SJSA1 (cell line): Measurements from ENCODE around the gene ACOT8. TPM values are rescaled to one million over a fixed set of nuclear protein-coding genes. Genes with fewer than 3 reads are reported as not detected.
"Not testable (repeated sequence)": the region's sequence is repeated elsewhere in the genome, so short reads cannot be mapped to it uniquely, and the experiment has no call there.

Experiments
- DNase-seq, 2 experiments: peaks; one replicate each; pipeline ENCODE4 v3.0.0-alpha.2; 2015 to 2020; ENCODE audit warnings: low spot score in 2 of 2, low read depth in 1 of 2
- H3K27ac ChIP-seq: fragments of 250-450 bp; sonication (Bioruptor Pico); 2 replicates; pipeline ENCODE4 v1.5.1; 2020; ENCODE audit warnings: mild to moderate bottlenecking, moderate library complexity
- H3K27me3 ChIP-seq: fragments of 250-450 bp; sonication (Bioruptor Pico); replicated peaks from 2 replicates; pipeline ENCODE4 v1.5.1; 2020; ENCODE audit warnings: mild to moderate bottlenecking, moderate library complexity
- H3K36me3 ChIP-seq: fragments of 250-450 bp; sonication (Bioruptor Pico); 2 replicates; pipeline ENCODE4 v1.5.1; 2020; ENCODE audit warnings: mild to moderate bottlenecking
- H3K4me1 ChIP-seq: fragments of 250-450 bp; sonication (Bioruptor Pico); replicated peaks from 2 replicates; pipeline ENCODE4 v1.6.1; 2021; ENCODE audit warnings: mild to moderate bottlenecking
- H3K4me3 ChIP-seq: fragments of 250-450 bp; sonication (Bioruptor Pico); 2 replicates; pipeline ENCODE4 v1.5.1; 2020; ENCODE audit warnings: mild to moderate bottlenecking
- H3K9me3 ChIP-seq: fragments of 250-450 bp; sonication (Bioruptor Pico); replicated peaks from 2 replicates; pipeline ENCODE4 v1.5.1; 2020; ENCODE audit warnings: mild to moderate bottlenecking
- total RNA-seq: library from RNA; depleted of rRNA; stranded (reverse); fragments of >200 nt; shearing (Covaris generic); gene quantifications from 2 replicates; pipeline ENCODE4 v1.2.3, GENCODE V29; 2014; rRNA removed

Gene ACOT8
- total RNA-seq, 1 experiment from 2014 or later = 41.8 TPM

GRCh38 chr20:45797955-45798354, 59.2 kb downstream of the ACOT8 start:
- not testable (repeated sequence) for DNase-seq, H3K4me1 ChIP-seq, H3K27me3 ChIP-seq, H3K27ac ChIP-seq, H3K9me3 ChIP-seq, H3K4me3 ChIP-seq
- peaks cover 55% of the 10 kb centered on the region for H3K36me3 ChIP-seq

- not testable (repeated sequence) for DNase-seq, H3K27ac ChIP-seq, H3K4me3 ChIP-seq, H3K9me3 ChIP-seq, H3K27me3 ChIP-seq, H3K4me1 ChIP-seq
- peaks cover 51% of the 10 kb centered on the region for H3K36me3 ChIP-seq
Measured at GRCh38 chr20:45797510-45797909, 59.7 kb downstream of the ACOT8 start.

GRCh38 chr20:45796337-45797065, 60.7 kb downstream of the ACOT8 start:
- DNase-seq = no peak
- no peak overlapping the region for H3K4me3 ChIP-seq
- H3K27ac ChIP-seq = no peak overlapping the region
- H3K4me1 ChIP-seq = peaks cover 6% of the 10 kb centered on the region
- H3K27me3 ChIP-seq = no peaks in the 10 kb centered on the region
- H3K9me3 ChIP-seq = no peaks in the 10 kb centered on the region
- H3K36me3 ChIP-seq = peaks cover 44% of the 10 kb centered on the region

- Histone ChIP-seq H3K27me3 (peaks cover 3% of the 10 kb centered on the region; the same call in 1 of the 2 replicates), H3K27ac (peak overlapping the region; percentile 74), H3K4me1 (peaks cover 10% of the 10 kb centered on the region), H3K9me3 (no peaks in the 10 kb centered on the region), H3K36me3 (peaks cover 36% of the 10 kb centered on the region), H3K4me3 (peak overlapping the region; percentile 87)
- DNase-seq = no peak
Measured at GRCh38 chr20:45792317-45793118, 64.7 kb downstream of the ACOT8 start.

Other genes with a start within 250 kb of the ACOT8 start
- not detected in 2 replicates for gene WFDC10A, start 227.7 kb downstream of the ACOT8 start, total RNA-seq
- gene WFDC9, start 226.1 kb downstream of the ACOT8 start, total RNA-seq = not detected in 2 replicates
- gene WFDC11, start 187.2 kb downstream of the ACOT8 start, total RNA-seq = not detected in 2 replicates
- gene WFDC13, start 155.4 kb downstream of the ACOT8 start, total RNA-seq = not detected in 2 replicates
- not detected in 2 replicates for gene WFDC10B, start 152.4 kb downstream of the ACOT8 start, total RNA-seq
- gene SPINT4, start 135.0 kb downstream of the ACOT8 start, total RNA-seq = not detected in 2 replicates
- gene WFDC3, start 65.5 kb downstream of the ACOT8 start, total RNA-seq = not detected in 2 replicates
- gene DNTTIP1, start 65.4 kb downstream of the ACOT8 start, total RNA-seq = 11.1 and 19.2 TPM in 2 replicates
- gene UBE2C, start 44.7 kb downstream of the ACOT8 start, total RNA-seq = 187 and 249 TPM in 2 replicates
- gene TNNC2, start 30.1 kb downstream of the ACOT8 start, total RNA-seq = not detected in 2 replicates
- gene SNX21, start 23.6 kb downstream of the ACOT8 start, total RNA-seq = 19.7 and 55.0 TPM in 2 replicates
- 3.6 and 4.9 TPM in 2 replicates for gene ZSWIM3, start 222 bp upstream of the ACOT8 start, total RNA-seq
- gene ZSWIM1, start 23.8 kb upstream of the ACOT8 start, total RNA-seq = 3.9 and 11.7 TPM in 2 replicates
- 0.89 TPM in 1 of 2 replicates, not detected in the other for gene SPATA25, start 30.2 kb upstream of the ACOT8 start, total RNA-seq
- 1.9 and 2.7 TPM in 2 replicates for gene NEURL2, start 33.8 kb upstream of the ACOT8 start, total RNA-seq
- gene CTSA, start 33.9 kb upstream of the ACOT8 start, total RNA-seq = 50.2 and 76.8 TPM in 2 replicates
- 4.2 and 6.6 TPM in 2 replicates for gene PLTP, start 54.8 kb upstream of the ACOT8 start, total RNA-seq
- gene PCIF1, start 77.3 kb upstream of the ACOT8 start, total RNA-seq = 5.2 and 9.6 TPM in 2 replicates
- gene ZNF335, start 114.8 kb upstream of the ACOT8 start, total RNA-seq = 8.1 and 12.2 TPM in 2 replicates
- not detected in 2 replicates for gene MMP9, start 151.5 kb upstream of the ACOT8 start, total RNA-seq
- not detected in 2 replicates for gene SLC12A5, start 171.8 kb upstream of the ACOT8 start, total RNA-seq
- gene NCOA5, start 232.6 kb upstream of the ACOT8 start, total RNA-seq = 17.0 and 25.8 TPM in 2 replicates